ENCODE measurements around the gene CACTIN.
"Not testable (repeated sequence)": the region's sequence is repeated elsewhere in the genome, so short reads cannot be mapped to it uniquely, and the experiment has no call there.

The CACTIN gene

DNA sequence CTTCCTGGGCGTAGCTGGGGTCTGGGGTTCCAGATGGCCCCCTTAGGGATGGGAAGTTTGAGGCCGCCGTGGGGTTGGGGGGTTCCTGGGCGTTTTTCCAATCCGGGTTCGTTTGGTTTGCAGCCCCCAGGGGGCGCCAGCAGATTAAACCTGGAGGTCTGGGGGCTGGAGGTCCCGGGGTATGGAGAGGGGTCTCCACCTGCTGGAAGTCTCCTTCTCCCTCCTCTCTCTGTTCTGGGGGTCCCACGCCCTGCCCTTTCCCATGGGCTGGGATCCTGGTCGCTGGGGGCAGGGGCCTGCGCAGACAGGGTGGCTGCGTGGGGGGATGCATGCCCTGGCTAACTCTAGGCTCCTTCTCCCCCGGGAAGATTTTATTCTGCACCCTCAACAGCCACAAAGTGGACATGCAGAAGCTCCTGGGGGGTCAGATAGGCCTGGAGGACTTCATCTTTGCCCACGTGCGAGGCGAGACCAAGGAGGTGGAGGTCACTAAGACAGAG lies 40.4 kb downstream of the CACTIN start:
- Histone ChIP-seq H3K27ac (ENCODE audit: low read length) (no peak overlapping the region), H4K20me1 (ENCODE audit: insufficient read depth, low read length) (no peaks in the 10 kb centered on the region), H3K79me2 (ENCODE audit: low read length) (no peaks in the 10 kb centered on the region), H3F3A (ENCODE audit: insufficient read depth, low read length) (no peaks in the 10 kb centered on the region), H3K36me3 (replicated peaks; ENCODE audit: insufficient read depth, low read length) (no peaks in the 10 kb centered on the region), H3K4me2 (ENCODE audit: low read depth, low read length) (no peak overlapping the region), H3K9me2 (replicated peaks; ENCODE audit: insufficient read depth, low read length) (no peaks in the 10 kb centered on the region), H3K4me1 (ENCODE audit: low read length) (no peaks in the 10 kb centered on the region), H3K4me3 (ENCODE audit: low read length) (no peak overlapping the region), H3K9ac (ENCODE audit: low read length) (no peak overlapping the region), H3K9me3 (replicated peaks; ENCODE audit: insufficient read depth, low read length) (no peaks in the 10 kb centered on the region), H2AFZ (ENCODE audit: low read length) (no peak overlapping the region), H3K27me3 (replicated peaks; ENCODE audit: insufficient read depth, low read length) (peaks cover 68% of the 10 kb centered on the region)
- TF ChIP-seq EZH2phosphoT487 (IDR thresholded peaks at IDR 0.05; ENCODE audit: low read length): no peak
- TF ChIP-seq CTCF (IDR thresholded peaks at IDR 0.05; ENCODE audit: low read length): peak; percentile 56
- no peak for TF ChIP-seq EZH2 (optimal IDR thresholded peaks at IDR 0.05; ENCODE audit: low read depth, low read length)
- DNase-seq: no peak

DNA sequence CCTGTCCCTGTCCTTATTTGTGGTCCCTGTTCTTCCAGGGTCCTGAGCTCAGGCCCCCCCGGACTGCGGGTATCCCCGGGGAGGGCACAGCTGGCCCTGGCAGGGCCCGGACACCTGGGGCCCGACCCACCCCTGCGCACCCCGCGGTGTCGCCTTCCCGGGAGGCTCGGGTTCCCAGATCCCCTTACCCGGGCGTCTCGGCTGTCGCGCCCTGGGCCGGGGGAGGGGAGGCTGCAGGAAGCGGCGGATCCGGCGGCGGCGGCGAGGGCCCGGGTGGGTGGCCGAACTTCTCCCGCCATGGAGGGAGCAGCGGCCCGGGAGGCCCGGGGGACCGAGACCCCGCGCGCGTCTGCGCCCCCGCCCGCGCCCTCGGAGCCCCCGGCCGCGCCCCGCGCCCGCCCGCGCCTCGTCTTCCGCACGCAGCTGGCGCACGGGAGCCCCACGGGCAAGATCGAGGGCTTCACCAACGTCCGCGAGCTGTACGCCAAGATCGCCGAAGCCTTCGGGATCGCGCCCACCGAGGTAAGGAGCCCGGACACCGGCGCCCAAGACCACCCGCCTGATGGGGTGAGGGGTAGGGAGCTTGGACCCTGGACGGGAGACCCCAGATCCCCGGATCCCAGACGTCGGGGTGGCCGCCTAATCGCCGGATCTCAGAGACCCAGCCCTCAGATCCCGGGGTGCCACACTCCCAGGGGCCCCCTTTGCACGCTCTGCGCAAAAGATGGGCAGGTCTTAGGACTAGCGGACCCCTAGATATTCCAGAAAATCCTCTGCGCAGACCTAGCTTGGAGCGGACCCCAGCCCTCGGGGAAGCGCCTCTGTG lies 41.1 kb downstream of the CACTIN start, which contains the start of gene GIPC3:
Gene GIPC3, plus strand, starts transcription at position 178 of the 826 bp plus-strand sequence. Its CDS starts 120 bp downstream, at position 298.
- Histone ChIP-seq H3K36me3 (replicated peaks; ENCODE audit: insufficient read depth, low read length) (no peaks in the 10 kb centered on the region), H3K4me2 (ENCODE audit: low read depth, low read length) (no peak within 1 kb of the TSS), H3K27ac (ENCODE audit: low read length) (no peak within 1 kb of the TSS)

GRCh38 chr19:3584036-3584802 lies 42.4 kb downstream of the CACTIN start:
- H3K36me3 ChIP-seq (replicated peaks; ENCODE audit: insufficient read depth, low read length); H3K9me3 ChIP-seq (replicated peaks; ENCODE audit: insufficient read depth, low read length); H3K4me2 ChIP-seq (ENCODE audit: low read depth, low read length); H4K20me1 ChIP-seq (ENCODE audit: insufficient read depth, low read length); H3K79me2 ChIP-seq (ENCODE audit: low read length); H3K4me3 ChIP-seq (ENCODE audit: low read length); H2AFZ ChIP-seq (ENCODE audit: low read length); H3K4me1 ChIP-seq (ENCODE audit: low read length); H3K9ac ChIP-seq (ENCODE audit: low read length); DNase-seq; H3F3A ChIP-seq (ENCODE audit: insufficient read depth, low read length); H3K27ac ChIP-seq (ENCODE audit: low read length); H3K9me2 ChIP-seq (replicated peaks; ENCODE audit: insufficient read depth, low read length): not testable (repeated sequence)
- H3K27me3 ChIP-seq (replicated peaks; ENCODE audit: insufficient read depth, low read length): peaks cover 49% of the 10 kb centered on the region

More for the DNA sequence above, 41.1 kb downstream of the CACTIN start, which contains the start of gene GIPC3:
- no peak for DNase-seq
- Histone ChIP-seq H3F3A (ENCODE audit: insufficient read depth, low read length) (no peaks in the 10 kb centered on the region), H4K20me1 (ENCODE audit: insufficient read depth, low read length) (no peaks in the 10 kb centered on the region), H3K4me1 (ENCODE audit: low read length) (no peaks in the 10 kb centered on the region), H3K9me3 (replicated peaks; ENCODE audit: insufficient read depth, low read length) (no peaks in the 10 kb centered on the region), H2AFZ (ENCODE audit: low read length) (no peak within 1 kb of the TSS), H3K79me2 (ENCODE audit: low read length) (no peaks in the 10 kb centered on the region), H3K9ac (ENCODE audit: low read length) (no peak within 1 kb of the TSS), H3K27me3 (replicated peaks; ENCODE audit: insufficient read depth, low read length) (peaks cover 61% of the 10 kb centered on the region), H3K9me2 (replicated peaks; ENCODE audit: insufficient read depth, low read length) (no peaks in the 10 kb centered on the region), H3K4me3 (ENCODE audit: low read length) (no peak within 1 kb of the TSS)
- no peak for TF ChIP-seq CTCF (IDR thresholded peaks at IDR 0.05; ENCODE audit: low read length)
- no peak for TF ChIP-seq EZH2 (optimal IDR thresholded peaks at IDR 0.05; ENCODE audit: low read depth, low read length)
- TF ChIP-seq EZH2phosphoT487 (IDR thresholded peaks at IDR 0.05; ENCODE audit: low read length): no peak

- H3K4me1 ChIP-seq (ENCODE audit: low read length); H3K79me2 ChIP-seq (ENCODE audit: low read length); H3K4me2 ChIP-seq (ENCODE audit: low read depth, low read length); H2AFZ ChIP-seq (ENCODE audit: low read length); H4K20me1 ChIP-seq (ENCODE audit: insufficient read depth, low read length); H3K9me2 ChIP-seq (replicated peaks; ENCODE audit: insufficient read depth, low read length); H3F3A ChIP-seq (ENCODE audit: insufficient read depth, low read length); H3K27ac ChIP-seq (ENCODE audit: low read length); DNase-seq; H3K4me3 ChIP-seq (ENCODE audit: low read length); H3K9me3 ChIP-seq (replicated peaks; ENCODE audit: insufficient read depth, low read length); H3K36me3 ChIP-seq (replicated peaks; ENCODE audit: insufficient read depth, low read length); H3K9ac ChIP-seq (ENCODE audit: low read length): not testable (repeated sequence)
- peaks cover 30% of the 10 kb centered on the region for H3K27me3 ChIP-seq (replicated peaks; ENCODE audit: insufficient read depth, low read length)
These were observed 44.8 kb downstream of the CACTIN start for GRCh38 chr19:3581792-3582191.
